ENCODE results near the gene GPATCH1.
A peak's percentile ranks its signal among the peaks of the same experiment; 100 is the strongest.

GPATCH1 gene

GRCh38 chr19:33130433-33130832 is 49.5 kb downstream of the GPATCH1 start:
- TF ChIP-seq CTCF (IDR thresholded peaks at IDR 0.05; ENCODE audit: insufficient read depth, low read depth, low read length, missing control alignments): no peak
- no peak overlapping the region for H3K4me3 ChIP-seq (ENCODE audit: low read depth, low read length)
- no peak for DNase-seq (ENCODE audit: low read depth)

- no peak within 1 kb of the TSS for H3K4me3 ChIP-seq (ENCODE audit: low read depth, low read length)
- TF ChIP-seq CTCF (IDR thresholded peaks at IDR 0.05; ENCODE audit: insufficient read depth, low read depth, low read length, missing control alignments): no peak
- DNase-seq (ENCODE audit: low read depth): no peak
Observed at GRCh38 chr19:33132021-33132420, 51.0 kb downstream of the GPATCH1 start, which contains the start of gene WDR88. TSS of gene WDR88 (plus strand) at chr19:33132114. CDS start at chr19:33132170, 56 bp downstream.

GRCh38 chr19:33132425-33132824 is 51.4 kb downstream of the GPATCH1 start:
- DNase-seq (ENCODE audit: low read depth): no peak
- H3K4me3 ChIP-seq (ENCODE audit: low read depth, low read length): no peak overlapping the region
- TF ChIP-seq CTCF (IDR thresholded peaks at IDR 0.05; ENCODE audit: insufficient read depth, low read depth, low read length, missing control alignments): peak; percentile 4

- no peak for TF ChIP-seq CTCF (IDR thresholded peaks at IDR 0.05; ENCODE audit: insufficient read depth, low read depth, low read length, missing control alignments)
- no peak for DNase-seq (ENCODE audit: low read depth)
- no peak overlapping the region for H3K4me3 ChIP-seq (ENCODE audit: low read depth, low read length)
Observed at GRCh38 chr19:33133438-33134031, 52.6 kb downstream of the GPATCH1 start.

GRCh38 chr19:33134571-33135041 is 53.6 kb downstream of the GPATCH1 start:
- no peak overlapping the region for H3K4me3 ChIP-seq (ENCODE audit: low read depth, low read length)
- no peak for TF ChIP-seq CTCF (IDR thresholded peaks at IDR 0.05; ENCODE audit: insufficient read depth, low read depth, low read length, missing control alignments)
- no peak for DNase-seq (ENCODE audit: low read depth)

- no peak for TF ChIP-seq CTCF (IDR thresholded peaks at IDR 0.05; ENCODE audit: insufficient read depth, low read depth, low read length, missing control alignments)
- H3K4me3 ChIP-seq (ENCODE audit: low read depth, low read length): no peak overlapping the region
- no peak for DNase-seq (ENCODE audit: low read depth)
Observed at GRCh38 chr19:33139165-33139564, 58.2 kb downstream of the GPATCH1 start.

GRCh38 chr19:33143897-33144405 is 63.0 kb downstream of the GPATCH1 start:
- no peak overlapping the region for H3K4me3 ChIP-seq (ENCODE audit: low read depth, low read length)
- TF ChIP-seq CTCF (IDR thresholded peaks at IDR 0.05; ENCODE audit: insufficient read depth, low read depth, low read length, missing control alignments): peak; percentile 94
- DNase-seq (ENCODE audit: low read depth): peak; percentile 65
